BE2C (cell line): ENCODE results near the gene CFAP92.

Experiments
- DNase-seq: peaks from one replicate; pipeline ENCODE4 v3.0.0-alpha.2; 2020
- H3K27me3 ChIP-seq: fragments of 250-450 bp; sonication (Bioruptor Pico); 2 replicates; pipeline ENCODE4 v1.5.1; 2020; ENCODE audit warnings: mild to moderate bottlenecking
- H3K36me3 ChIP-seq: fragments of 250-450 bp; sonication (Bioruptor Pico); 2 replicates; pipeline ENCODE4 v1.5.1; 2020; ENCODE audit warnings: mild to moderate bottlenecking
- H3K4me1 ChIP-seq: fragments of 250-450 bp; sonication (Bioruptor Pico); 2 replicates; pipeline ENCODE4 v1.5.1; 2020
- H3K4me3 ChIP-seq: 2 replicates; pipeline ENCODE4 v1.5.1; 2011; ENCODE audit warnings: low read depth, low read length
- H3K9me3 ChIP-seq: fragments of 250-450 bp; sonication (Bioruptor Pico); 2 replicates; pipeline ENCODE4 v1.5.1; 2020
- TF ChIP-seq, protein P1 (sequence below): IDR thresholded peaks from 2 replicates; pipeline ENCODE4 v1.5.1; 2012; ENCODE audit warnings: mild to moderate bottlenecking, low read depth, low read length

Gene CFAP92

DNA sequence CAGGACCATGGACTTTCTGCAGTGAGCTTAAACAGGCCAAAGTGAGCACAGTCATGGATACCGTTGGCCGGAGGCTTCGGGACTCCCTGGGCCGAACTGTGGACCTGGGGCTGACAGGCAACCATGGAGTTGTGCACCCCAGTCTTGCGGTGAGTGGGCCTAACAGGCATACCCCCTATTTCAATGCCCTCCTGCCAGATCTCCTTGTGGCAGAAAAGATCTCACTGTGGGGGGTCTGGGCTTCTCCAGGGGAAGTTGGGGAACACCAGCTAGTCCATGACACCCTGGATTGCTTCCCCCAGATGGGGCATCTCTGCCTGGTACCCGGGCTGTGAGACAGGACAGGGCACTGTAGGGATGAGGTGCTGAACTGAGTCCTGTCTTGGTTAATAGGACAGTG lies 84.9 kb downstream of the CFAP92 start:
- no peaks in the 10 kb centered on the region for H3K9me3 ChIP-seq
- DNase-seq, result no peak
- H3K36me3 ChIP-seq, result peaks cover 85% of the 10 kb centered on the region
- H3K4me3 ChIP-seq, result no peak overlapping the region
- H3K27me3 ChIP-seq, result no peaks in the 10 kb centered on the region
- TF ChIP-seq, protein P1, sequence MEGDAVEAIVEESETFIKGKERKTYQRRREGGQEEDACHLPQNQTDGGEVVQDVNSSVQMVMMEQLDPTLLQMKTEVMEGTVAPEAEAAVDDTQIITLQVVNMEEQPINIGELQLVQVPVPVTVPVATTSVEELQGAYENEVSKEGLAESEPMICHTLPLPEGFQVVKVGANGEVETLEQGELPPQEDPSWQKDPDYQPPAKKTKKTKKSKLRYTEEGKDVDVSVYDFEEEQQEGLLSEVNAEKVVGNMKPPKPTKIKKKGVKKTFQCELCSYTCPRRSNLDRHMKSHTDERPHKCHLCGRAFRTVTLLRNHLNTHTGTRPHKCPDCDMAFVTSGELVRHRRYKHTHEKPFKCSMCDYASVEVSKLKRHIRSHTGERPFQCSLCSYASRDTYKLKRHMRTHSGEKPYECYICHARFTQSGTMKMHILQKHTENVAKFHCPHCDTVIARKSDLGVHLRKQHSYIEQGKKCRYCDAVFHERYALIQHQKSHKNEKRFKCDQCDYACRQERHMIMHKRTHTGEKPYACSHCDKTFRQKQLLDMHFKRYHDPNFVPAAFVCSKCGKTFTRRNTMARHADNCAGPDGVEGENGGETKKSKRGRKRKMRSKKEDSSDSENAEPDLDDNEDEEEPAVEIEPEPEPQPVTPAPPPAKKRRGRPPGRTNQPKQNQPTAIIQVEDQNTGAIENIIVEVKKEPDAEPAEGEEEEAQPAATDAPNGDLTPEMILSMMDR, result no peak
- H3K4me1 ChIP-seq, result no peaks in the 10 kb centered on the region

DNA sequence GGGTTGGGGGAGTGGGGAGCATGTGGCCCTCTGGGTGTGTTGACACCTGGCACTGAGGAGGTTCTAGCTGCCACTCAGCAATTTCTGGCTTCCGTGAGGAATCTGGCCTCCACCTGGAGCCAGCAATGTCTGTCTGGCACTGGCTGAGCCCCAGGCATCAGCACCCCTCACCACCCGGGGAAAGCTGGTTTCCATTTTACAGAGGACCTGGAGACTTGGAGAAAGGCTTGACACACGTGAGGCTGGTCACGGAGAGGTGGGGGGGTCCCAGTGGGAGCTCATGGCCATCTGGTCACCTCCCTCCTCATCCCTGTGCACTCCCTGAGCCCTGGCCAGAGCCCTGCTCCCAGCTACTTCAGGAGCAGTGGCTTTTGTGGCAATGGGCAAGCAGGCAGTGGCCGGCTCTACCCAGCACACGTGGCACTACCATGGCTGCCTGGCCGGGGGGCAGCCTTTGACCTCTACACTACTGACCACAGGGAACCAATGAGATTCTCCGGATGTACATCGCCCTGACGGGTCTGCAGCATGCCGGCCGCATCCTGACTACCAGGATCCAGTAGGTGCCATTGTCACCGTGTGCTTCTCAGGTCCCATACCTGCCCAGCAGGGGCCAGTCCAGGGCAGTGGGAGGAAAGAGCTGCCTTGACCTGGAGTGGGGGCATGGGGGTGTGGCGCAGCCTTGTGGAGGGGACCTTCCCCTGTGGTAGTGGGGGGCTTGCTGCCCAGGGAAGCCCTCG lies 86.0 kb downstream of the CFAP92 start:
- Histone ChIP-seq H3K4me3 (no peak overlapping the region), H3K27me3 (no peaks in the 10 kb centered on the region), H3K4me1 (no peaks in the 10 kb centered on the region), H3K9me3 (no peaks in the 10 kb centered on the region), H3K36me3 (peaks cover 87% of the 10 kb centered on the region)
- DNase-seq, result no peak
- TF ChIP-seq, protein P1, result no peak

DNA sequence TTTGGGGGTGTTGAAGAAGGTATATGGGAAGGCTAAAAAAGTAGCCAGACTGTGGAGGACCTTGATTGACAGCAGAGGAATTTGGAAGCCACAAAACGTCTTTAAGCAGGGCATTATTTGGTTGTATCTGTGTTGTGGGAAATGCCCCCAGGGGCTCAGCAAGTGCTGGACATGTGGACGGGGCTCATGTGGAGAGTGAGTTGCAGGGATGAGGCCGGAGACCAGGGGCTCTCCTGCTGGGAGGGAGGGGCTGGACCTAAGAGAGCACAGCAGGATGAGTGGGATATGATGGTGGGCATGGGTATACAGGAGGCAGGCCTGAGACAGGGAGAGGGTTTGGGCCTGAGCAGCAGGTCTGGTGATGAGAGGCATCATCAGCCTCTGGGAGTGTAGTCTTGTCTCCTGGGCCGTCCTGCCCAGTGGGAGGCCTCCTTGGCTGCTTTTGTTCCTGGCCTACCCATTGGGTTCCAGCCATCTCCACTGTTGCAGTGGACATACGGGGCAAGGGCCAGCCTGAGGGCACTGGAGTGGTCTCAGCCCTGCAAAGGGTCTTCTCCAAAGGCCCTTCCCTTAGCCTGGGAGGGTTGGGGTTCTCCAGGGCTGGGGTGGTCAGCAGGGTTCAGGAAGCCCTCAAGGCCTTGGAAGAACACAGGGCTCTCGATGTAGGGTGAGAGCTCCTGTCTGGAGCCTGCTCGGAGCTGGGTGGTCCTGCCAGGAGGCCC lies 86.9 kb downstream of the CFAP92 start:
- Histone ChIP-seq H3K36me3 (peaks cover 85% of the 10 kb centered on the region), H3K4me3 (no peak overlapping the region), H3K4me1 (no peaks in the 10 kb centered on the region), H3K9me3 (no peaks in the 10 kb centered on the region), H3K27me3 (no peaks in the 10 kb centered on the region)
- TF ChIP-seq, protein P1, result no peak
- no peak for DNase-seq

DNA sequence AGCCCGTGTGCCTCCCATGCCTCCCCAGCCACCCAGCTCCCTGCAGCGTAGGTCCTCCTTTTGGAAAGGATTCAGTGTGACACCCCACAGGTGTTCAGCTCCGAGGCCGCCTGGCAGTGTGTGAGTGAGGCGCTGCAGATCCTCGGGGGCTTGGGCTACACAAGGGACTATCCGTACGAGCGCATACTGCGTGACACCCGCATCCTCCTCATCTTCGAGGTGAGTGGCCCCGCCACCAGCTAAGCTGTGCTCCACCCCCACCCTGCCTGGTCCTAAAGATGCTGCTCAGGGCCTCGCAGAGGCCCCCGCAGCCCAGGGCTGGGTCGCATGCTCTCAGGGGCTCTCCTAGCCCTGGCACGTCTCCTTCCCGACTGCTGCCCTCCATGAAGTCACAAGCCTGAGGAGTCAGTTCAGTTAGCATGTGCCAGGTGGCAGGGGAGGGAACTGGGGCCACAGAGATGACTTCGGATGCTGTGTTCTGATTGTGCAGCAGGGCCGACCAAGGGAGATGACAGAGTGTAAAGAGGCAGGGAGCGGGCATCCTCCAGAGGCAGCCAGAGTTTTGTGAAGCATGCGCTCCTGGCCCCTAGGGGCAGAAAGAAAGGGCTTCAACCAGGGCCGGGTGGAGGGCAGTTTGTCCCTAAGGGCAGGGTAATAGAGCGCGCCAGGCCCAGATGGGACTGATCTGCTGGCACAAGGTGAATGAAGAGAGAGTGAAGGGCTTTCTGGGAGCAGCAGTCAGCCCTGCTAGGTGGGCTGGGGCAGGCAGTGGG lies 87.7 kb downstream of the CFAP92 start:
- H3K4me1 ChIP-seq, result no peaks in the 10 kb centered on the region
- H3K9me3 ChIP-seq, result no peaks in the 10 kb centered on the region
- TF ChIP-seq, protein P1, result no peak
- H3K36me3 ChIP-seq, result peaks cover 85% of the 10 kb centered on the region
- no peaks in the 10 kb centered on the region for H3K27me3 ChIP-seq
- H3K4me3 ChIP-seq, result no peak overlapping the region
- DNase-seq, result no peak

DNA sequence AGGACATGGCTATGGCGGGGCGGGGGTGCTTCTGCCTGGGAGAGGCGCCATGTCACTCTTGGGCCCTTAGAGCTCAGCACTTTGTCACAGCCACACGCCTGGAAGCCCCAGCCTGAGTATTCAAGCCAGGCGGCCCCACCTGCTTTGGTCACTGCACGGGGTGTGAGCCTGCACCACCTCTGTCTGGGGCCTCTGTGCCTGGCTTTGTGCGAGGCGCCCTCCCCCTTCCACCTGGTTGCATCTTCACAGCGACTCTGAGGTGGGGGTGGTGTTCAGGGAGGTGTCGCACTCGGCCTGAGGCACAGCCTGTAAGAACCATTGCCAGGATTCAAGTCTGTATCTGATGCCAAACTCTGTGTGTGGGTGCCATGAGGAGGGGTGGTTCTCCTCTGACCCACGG lies 90.4 kb downstream of the CFAP92 start:
- DNase-seq, result no peak
- TF ChIP-seq, protein P1, result no peak
- Histone ChIP-seq H3K27me3 (no peaks in the 10 kb centered on the region), H3K4me1 (no peaks in the 10 kb centered on the region; the same call in 1 of the 2 replicates), H3K36me3 (peaks cover 84% of the 10 kb centered on the region), H3K4me3 (no peak overlapping the region), H3K9me3 (no peaks in the 10 kb centered on the region)
